HG03558 (cell line): Measurements from ENCODE around the gene STAP2.
"Not testable (repeated sequence)": the region's sequence is repeated elsewhere in the genome, so short reads cannot be mapped to it uniquely, and the experiment has no call there.

Source experiments
- ATAC-seq: cut with Tn5 transposase; IDR thresholded peaks from one replicate; pipeline ENCODE4 v1.9.1; 2021; ENCODE audit warnings: moderate number of reproducible peaks; ENCODE audit not compliant: unreplicated experiment; ENCODE audit errors: extremely low read depth

STAP2 gene

DNA sequence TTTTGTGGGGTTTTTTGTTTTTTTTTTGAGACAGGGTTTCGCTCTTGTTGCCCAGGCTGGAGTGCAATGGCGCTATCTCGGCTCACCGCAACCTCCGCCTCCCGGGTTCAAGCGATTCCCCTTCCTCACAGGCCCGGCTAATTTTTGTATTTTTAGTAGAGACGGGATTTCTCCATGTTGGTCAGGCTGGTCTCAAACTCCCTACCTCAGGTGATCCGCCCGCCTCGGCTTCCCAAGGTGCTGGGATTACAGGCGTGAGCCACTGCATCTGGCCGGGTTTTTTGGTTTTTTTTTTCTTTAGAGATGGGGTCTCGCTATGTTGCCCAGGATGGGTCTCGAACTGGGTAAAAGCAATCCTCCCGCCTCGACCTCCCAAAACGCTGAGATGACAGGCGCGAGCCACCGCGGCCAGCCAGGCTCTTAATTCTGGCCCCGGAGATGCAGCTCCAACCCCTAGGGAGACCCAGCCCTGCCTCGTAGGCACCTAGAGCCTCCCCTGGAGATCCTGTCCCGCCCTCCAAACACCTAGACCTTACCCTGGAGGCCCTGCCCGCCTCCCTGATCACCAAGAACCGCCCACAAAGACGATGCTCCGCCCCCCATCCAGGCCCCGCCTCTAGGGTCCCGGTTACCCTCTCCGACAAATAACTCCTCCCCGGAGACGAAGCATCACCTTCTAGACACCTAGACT lies 9.5 kb downstream of the STAP2 start:
- not testable (repeated sequence) for ATAC-seq

DNA sequence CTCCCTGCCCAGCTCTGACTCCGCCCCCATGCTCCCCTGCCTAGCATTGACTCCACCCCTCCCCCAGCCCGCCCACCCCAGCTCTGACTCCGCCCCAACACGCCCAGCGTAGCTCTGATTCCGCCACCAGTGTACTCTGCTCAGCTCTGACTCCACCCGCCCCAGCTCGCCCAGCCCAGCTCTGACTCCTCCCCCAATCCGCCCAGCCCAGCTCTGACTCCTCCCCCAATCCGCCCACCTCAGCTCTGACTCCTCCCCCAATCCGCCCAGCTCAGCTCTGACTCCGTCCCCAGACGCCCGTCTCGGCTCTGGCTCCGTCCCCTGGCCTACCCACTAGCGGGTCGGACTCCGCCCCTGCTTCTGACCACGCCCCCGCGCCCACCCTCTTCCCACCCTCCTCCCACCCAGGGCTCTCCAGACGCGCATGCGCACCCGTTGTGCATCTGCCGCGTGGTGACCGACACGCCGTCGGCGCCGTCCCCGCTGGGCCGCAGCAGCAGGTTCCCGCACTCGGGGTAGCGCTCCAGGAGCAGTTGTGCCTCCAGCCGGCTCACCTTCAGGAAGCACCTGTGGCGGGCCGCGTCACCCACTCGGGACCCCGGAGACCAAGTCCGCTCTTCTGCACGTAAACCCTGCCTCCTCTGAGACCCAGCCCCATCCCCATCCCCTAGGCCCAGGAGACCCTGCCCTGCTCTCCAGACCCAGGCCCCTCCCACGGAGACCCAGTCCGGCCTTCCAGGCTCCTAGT lies 10.2 kb downstream of the STAP2 start:
- ATAC-seq, result peak; percentile 44

DNA sequence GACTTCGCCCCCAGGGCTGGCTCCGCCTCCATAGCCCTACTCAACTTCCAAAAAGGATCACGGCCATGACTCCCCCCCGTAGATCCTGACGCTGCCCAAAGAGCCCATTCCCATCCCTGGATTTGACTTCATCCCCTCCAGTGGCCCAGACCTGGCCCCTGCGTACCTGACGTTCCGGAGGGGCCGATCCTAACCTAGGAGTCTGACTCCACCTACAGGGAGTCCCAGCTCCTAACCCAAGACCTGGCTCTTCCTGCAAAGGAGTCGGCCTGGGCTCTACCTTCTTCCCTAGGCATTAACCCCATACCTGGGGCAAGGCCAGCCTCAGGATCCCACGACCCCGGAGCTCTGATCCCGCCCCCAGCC lies 10.8 kb downstream of the STAP2 start:
- ATAC-seq, result no peak

DNA sequence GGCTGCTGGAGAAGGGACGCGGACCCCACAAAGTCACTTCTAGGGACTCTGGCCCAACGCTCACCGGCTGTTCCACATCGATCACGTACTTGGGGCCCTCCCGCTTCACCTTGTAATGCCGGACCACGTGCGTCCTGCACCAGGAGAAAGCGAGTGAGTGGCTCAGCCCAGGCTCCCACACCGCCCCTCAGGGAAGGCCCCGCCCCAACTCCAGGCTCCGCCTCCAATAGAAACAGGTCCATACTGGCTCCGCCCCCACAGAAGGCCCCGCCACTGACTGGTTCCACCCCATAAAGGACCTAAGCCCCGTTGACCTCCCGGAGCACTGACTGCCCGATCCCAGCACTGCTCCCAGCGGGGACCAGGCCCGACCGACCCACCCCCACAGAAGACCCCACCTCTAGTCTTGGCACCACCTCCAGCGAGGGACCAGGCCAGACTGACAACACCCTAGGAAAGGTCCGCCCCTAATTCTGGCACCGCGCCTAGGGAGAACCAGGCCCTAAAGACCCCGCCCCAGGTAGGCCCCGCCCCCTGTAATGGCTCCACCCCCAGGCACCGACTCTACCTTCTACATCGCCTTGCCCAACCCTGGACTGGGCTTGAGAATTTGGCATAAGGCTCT lies 11.3 kb downstream of the STAP2 start:
- ATAC-seq, result no peak

DNA sequence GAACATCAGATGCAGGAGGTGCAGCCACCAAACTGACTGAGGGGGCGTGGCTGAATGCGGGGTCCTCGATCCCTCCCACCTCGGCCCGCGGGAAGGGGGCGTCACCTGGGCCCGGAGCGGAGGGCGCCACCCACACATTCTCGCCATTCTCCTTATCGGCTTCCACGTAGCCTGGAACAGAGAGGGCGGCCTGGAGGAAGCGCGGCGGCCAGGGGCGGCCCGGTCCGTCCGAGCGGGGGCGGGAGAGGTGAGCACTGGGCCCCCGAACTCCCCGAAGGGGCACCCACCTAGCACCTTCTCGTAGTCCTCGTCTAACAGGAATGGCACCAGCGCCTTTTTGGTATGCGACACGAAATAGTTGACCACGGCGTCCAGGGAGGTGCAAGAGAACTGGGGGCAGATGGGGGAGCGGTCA lies 11.8 kb downstream of the STAP2 start:
- ATAC-seq, result no peak

DNA sequence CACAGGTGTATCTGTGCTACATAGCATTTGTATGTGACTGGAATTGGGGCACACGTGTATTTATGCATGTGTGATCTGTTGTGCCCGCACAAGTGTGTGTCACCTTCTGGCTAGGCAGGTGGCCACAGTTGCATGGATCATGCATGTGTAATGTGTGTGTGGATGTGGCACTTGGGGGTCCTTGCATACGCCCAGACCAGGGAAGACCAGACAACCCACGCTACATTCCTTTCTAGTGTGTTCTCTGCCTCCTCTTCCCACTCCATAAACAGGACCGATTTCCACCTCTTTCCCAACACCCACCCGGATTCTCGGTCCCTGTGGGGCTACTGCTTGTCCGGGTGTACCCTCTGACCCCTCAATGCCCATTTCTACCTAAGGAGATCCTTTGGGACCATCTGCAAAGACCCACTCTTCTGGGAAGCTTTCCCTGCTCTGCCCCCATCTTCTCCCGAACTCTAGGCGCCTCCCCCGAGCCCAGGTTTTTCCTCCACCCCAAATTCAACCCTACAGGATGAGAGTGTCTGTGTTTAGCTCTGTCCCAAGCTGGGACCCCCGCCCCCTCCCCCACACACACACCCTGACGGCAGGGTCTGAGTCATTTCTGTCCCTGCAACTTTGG lies 12.3 kb downstream of the STAP2 start:
- no peak for ATAC-seq

DNA sequence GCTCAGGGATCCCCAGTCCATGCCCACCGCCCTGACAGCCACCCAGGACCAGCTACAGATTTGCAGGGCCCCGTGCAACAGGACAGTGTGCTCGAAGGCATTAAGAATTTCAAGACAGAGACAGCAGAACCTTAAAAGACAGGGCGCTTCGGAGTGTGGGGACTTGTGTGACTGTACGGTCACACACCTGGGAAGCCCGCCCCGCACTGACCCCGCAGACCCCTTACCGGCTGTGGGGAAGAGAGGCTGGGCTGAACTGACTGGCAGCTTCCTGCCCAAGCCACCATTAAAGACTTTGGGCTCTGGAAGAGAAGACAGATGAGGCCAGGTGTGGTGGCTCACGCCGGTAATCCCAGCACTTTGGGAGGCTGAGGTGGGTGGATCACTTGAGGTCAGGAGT lies 14.4 kb downstream of the STAP2 start:
- no peak for ATAC-seq

DNA sequence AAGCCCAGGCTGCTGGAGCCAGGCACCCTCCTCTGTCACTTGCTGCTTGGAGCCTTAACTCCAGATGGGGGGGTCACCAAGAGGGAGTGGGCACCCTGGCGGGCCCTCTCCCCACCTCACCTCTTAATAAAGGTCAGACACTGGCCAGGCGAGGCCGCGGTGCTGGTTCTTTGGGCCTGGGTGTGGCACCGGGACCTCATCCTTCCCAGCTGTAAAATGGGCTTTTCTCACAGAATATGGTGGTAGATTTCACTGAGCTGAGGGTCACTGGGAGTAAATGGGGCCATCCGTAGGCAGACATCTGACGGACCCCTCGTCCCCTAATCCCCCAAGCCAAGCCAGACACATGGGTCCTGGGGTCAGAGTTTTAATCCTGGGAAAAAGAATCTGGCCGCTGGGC lies 14.9 kb downstream of the STAP2 start:
- ATAC-seq, result no peak

DNA sequence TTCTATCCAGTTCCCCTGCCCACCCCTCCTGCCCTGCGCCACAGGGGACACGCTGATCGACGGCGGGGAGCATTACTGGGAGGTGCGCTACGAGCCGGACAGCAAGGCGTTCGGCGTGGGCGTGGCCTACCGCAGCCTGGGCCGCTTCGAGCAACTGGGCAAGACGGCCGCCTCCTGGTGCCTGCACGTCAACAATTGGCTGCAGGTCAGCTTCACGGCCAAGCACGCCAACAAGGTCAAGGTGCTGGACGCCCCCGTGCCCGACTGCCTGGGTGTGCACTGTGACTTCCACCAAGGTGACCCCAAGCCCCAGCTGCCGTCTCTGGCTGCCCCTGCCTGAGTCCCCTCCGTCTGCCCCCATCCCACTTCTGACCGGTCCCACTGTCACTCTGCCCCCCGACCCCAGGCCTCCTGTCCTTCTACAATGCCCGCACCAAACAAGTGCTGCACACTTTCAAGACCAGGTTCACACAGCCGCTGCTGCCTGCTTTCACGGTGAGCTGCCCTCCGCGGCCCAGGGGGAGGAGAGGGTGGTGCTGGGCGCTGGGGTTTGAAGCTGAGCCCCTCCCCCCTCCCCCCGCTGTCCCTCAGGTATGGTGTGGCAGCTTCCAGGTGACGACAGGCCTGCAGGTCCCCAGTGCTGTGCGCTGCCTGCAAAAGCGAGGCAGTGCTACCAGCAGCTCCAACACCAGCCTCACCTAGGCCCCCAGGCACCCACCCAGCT lies 15.5 kb downstream of the STAP2 start:
- no peak for ATAC-seq

DNA sequence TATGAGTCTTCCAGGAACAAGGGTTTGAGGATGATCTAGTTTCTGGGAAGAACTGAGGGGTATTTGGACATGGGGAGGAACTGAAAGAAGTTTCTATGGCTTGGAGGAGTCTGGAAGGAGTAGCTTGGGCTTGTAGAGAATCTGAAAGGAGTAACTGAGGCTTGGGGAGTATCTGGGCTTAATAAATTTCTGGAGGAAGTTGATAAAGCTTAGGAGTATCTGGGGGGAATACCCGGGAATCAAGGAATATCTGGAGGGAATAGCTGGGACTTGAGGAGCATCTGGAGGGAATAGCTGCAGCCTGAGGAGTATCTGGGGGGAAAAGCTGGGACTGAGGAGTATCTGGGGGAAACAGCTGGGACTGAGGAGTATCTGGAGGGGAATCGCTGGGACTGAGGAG lies 18.2 kb downstream of the STAP2 start:
- no peak for ATAC-seq

DNA sequence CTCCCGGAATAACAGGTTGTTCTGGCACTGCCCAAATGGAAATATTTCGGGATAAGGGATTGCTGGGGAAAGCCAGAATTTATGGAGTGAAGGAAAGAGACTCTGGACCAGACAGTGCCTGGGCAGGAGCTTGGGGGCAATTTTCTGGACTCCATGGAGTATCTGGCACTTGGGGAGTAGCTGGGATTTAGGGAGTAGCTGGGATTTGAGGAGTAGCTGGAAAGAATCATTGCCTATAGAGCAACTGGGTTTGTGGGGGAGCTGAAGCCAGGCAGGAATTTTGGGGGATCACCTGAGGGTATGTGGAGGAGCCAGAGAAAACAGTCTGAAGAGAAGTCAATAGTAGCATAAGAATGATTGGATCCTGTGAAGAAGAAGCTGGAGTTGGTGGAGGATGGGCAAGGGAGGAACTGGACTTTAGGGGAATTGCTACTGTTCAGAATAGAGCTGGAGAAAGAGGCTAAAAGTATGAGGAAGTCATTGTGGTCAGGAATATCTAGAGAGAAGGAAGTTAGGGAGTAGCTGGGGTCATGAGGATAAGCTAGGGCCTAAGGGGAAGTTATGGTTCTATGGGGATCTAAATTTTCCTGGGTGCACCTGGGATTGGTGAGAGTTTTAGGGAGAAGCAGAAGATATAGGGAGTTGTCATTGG lies 19.4 kb downstream of the STAP2 start:
- no peak for ATAC-seq

DNA sequence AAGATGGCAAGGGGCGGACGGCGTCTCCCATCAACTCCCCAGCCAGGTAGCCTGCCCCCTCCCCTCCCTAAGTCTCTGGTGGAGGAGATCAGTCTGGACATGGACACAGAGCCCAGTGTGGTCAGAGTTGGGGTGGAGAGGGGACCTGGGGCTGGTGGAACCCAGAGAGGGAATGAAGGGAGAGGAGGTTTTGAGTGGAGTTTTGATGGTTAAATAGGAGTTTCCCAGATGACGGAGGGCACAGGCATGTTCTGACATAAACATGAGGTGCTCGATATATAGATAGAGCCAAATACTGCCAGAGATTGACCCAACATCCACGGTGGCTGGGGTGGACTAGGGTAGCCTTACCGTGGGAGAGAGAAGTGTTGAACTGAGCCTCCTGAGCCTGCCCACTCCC lies 20.2 kb downstream of the STAP2 start:
- ATAC-seq, result no peak

DNA sequence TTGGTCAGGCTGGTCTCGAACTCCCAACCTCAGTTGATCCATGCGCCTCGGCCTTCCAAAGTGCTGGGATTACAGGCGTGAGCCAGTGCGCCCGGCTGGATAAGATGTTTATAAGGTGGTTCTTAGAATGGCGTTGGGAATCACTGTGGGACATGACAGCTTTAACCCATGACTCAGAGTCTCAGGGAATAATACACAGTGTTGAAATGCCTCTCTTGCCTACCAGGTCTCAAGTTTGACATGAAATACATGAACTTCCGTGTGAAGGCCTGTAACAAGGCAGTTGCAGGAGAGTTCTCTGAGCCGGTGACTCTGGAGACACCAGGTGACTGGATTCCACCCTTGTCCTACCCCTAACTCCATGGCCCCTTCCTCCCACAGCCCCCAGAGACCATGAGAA lies 21.7 kb downstream of the STAP2 start:
- ATAC-seq, result no peak

DNA sequence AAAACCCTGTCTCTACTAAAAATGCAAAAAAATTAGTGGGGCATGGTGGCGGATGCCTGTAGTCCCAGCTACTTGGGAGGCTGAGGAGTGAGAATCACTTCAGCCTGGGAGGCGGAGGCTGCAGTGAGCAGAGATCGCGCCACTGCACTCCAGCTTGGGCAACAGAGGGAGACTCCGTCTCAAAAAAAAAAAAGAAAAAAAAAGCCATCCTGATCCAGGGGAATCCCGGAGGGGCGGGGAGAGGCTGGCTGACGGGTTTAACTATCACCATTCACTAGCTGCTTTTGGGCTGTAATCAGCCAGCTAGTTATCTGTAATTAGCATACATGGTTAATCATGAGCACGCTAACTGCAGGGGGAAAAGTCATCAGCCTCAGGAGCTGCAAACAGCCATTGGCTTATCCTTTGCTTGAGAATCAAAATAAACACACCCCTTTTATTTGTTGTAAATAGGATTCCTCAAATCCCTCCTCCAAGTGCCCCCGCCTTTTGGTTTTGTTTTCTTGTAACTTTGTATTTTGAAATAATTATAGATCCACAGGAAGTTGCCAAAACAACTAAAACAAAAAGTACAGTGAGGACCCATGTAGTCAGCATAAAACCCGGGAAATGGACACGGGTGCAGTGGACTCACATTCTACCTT lies 24.7 kb downstream of the STAP2 start:
- ATAC-seq, result no peak

DNA sequence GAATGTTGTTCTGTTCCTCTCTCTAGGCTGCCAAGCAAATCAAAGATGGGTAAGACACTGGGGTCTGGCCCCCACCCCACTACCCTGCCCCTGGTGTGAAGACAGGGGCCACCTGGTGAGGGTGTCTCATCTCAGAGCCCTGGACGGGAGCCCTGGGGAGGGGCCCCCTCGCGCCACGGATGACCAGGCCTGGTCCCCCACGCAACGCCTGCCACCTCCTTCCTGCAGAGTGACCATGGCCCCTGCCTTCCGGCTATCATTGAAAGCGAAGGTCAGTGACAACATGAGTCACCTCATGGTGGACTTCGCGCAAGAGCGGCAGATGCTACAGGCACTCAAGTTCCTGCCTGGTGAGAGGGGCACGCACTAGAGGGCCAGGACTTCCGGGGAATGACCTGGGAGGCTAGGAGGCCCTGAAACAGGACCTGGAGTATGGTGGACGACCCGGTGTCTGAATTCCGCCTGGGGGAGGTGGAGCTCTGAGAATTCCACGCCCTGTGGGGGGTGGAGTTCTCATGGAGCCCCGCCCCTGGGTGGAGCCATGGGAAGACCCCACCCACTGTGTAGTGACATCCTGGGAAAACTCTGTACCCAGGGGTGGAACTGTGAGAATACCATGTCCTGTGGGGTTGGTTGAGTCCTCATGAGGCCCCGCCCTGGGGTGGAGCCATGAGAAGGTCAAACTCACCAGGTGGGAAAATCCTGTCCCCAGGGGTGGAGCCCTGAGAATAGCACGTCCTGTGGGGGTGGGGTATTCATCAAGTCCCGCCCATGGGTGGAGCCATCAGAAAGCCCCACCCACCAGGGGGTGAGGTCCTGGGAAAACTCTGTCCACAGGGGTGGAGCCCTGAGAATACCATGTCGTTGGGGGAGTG lies 28.1 kb downstream of the STAP2 start:
- ATAC-seq, result no peak

DNA sequence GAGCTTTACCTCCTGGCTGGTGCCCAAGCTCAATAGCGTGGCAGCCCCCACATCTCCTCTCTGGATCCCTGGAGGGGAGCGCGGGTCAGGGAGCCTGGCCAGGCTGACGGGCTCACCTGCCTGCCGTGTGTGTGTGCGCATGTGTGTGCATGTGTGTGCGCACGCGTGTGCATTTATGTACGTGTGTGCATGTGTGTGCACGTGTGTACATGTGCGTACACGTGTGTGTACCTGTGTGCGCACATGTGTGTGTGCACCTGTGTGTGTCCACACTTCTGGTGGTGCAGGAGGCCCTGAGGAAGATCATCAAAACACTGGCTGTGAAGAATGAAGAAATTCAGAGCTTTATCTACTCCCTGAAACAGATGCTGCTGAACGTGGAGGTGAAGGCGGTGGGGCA lies 33.0 kb downstream of the STAP2 start:
- no peak for ATAC-seq

DNA sequence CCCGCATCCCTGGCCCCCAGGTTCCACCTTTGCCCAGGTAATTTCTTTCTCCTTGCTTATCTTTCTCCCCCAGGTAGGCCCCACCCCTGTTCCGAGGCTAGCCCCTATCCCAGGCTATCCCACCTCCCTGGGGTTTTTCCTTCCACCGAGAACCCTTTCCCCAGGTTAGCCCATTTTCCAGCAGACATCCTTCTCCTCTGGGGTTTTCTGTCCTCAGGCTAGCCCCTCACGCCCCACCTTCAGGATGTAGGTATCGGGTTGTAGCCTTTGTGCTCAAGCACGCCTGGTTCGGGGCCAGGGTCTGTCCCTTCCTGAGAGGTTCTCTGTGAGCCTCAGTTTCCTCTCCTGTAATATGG lies 33.4 kb downstream of the STAP2 start:
- ATAC-seq, result no peak

DNA sequence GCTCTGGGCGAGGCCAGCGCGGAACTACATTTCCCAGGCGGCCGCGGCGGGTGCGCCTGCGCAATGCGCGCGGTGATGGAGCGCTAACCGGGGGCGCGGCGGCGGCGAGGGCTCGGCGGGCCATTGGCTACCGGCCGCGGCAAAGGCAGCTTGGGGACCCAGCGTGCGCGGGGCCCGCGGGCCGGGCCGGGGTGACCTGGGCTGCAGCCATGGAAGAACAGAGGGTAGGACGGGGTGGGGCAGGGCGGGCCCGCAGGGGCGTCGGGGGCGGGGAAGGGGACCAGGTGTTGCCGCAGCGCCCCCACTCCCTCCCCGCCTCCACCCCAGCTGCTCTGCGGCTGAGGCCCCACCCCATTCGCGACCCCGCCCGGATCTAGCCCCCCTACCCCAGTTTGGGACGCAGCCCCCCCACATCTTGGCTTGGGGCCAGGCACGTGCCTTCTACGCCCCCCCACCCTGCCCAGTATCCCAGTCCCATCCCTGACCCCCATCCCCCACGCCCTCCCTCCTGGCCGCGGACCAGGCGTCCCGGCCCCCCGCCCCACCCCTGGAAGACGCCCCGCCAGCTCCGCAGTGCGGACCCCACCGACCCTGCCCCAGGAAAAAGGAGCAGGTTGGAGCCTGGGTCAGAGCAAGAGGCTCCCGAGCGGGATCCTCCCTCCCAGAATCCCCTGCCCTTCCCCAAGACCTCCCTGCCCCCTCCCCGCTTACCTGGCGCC lies 33.9 kb downstream of the STAP2 start, which contains the start of gene FSD1:
FSD1 (plus strand) TSS at position 61 of the 719 bp plus-strand sequence; CDS start at position 210, 149 bp downstream.
- no peak for ATAC-seq
